Measurements from ENCODE around the gene MEIKIN.

- TF ChIP-seq TARDBP (IDR thresholded peaks at IDR 0.05) (no peak), PKNOX1 (IDR thresholded peaks at IDR 0.05) (no peak), SUZ12 (IDR thresholded peaks at IDR 0.05) (no peak), ELF4 (IDR thresholded peaks at IDR 0.05) (no peak), LEF1 (IDR thresholded peaks at IDR 0.05; ENCODE audit: borderline replicate concordance) (no peak), SP1 (IDR thresholded peaks at IDR 0.05) (no peak), BHLHE40 (IDR thresholded peaks at IDR 0.05; ENCODE audit: borderline replicate concordance) (no peak)
Observed at GRCh38 chr5:131993676-131994075, 48.2 kb upstream of the MEIKIN start.

All from HEK293T (cell line).